AG04449 (cell line): ENCODE results near the gene LARP7.

ENCODE experiments used
- CTCF ChIA-PET: fragments of 350-600 bp; formaldehyde crosslinking; extraction: SDS; loops from one replicate; lab custom pipeline; 2021; ENCODE audit warnings: antibody characterized with exemption; lab: Yijun Ruan, JAX
- POLR2A ChIA-PET: fragments of 400-600, 350-600 bp; formaldehyde crosslinking; extraction: SDS; loops from one replicate; lab custom pipeline; 2020; ENCODE audit warnings: antibody characterized with exemption, inconsistent platforms; lab: Yijun Ruan, JAX
- DNase-seq: peaks from one replicate; pipeline ENCODE4 v3.0.0-alpha.2; 2010; ENCODE audit warnings: low read depth, low spot score
- H3K4me3 ChIP-seq: 2 replicates; pipeline ENCODE4 v1.5.1; 2011; ENCODE audit warnings: low read depth, mild to moderate bottlenecking, control low read depth, low read length
- TF ChIP-seq, protein P1 (sequence below): IDR thresholded peaks from one replicate; pipeline ENCODE4 v1.5.1; 2011; ENCODE audit warnings: mild to moderate bottlenecking, moderate library complexity, low read length, control low read depth, inconsistent platforms; ENCODE audit not compliant: insufficient read depth; ENCODE audit errors: missing control alignments

Gene LARP7

GRCh38 chr4:112664611-112665010 lies 27.7 kb downstream of the LARP7 start:
- H3K4me3 ChIP-seq, result no peak overlapping the region
- ChIA-PET CTCF (interaction anchor here (1.1 kb wide), 1 partner anchor 100 kb away, joined by 3 read pairs; no protein-coding TSS in a partner anchor), POLR2A (no interaction called here)
- no peak for DNase-seq
- TF ChIP-seq, protein P1, sequence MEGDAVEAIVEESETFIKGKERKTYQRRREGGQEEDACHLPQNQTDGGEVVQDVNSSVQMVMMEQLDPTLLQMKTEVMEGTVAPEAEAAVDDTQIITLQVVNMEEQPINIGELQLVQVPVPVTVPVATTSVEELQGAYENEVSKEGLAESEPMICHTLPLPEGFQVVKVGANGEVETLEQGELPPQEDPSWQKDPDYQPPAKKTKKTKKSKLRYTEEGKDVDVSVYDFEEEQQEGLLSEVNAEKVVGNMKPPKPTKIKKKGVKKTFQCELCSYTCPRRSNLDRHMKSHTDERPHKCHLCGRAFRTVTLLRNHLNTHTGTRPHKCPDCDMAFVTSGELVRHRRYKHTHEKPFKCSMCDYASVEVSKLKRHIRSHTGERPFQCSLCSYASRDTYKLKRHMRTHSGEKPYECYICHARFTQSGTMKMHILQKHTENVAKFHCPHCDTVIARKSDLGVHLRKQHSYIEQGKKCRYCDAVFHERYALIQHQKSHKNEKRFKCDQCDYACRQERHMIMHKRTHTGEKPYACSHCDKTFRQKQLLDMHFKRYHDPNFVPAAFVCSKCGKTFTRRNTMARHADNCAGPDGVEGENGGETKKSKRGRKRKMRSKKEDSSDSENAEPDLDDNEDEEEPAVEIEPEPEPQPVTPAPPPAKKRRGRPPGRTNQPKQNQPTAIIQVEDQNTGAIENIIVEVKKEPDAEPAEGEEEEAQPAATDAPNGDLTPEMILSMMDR, result no peak

- H3K4me3 ChIP-seq, result no peak overlapping the region
- TF ChIP-seq, protein P1, result no peak
- ChIA-PET CTCF (no interaction called here), POLR2A (no interaction called here)
- DNase-seq, result no peak
Measured at GRCh38 chr4:112668131-112668530, 31.2 kb downstream of the LARP7 start.

DNA sequence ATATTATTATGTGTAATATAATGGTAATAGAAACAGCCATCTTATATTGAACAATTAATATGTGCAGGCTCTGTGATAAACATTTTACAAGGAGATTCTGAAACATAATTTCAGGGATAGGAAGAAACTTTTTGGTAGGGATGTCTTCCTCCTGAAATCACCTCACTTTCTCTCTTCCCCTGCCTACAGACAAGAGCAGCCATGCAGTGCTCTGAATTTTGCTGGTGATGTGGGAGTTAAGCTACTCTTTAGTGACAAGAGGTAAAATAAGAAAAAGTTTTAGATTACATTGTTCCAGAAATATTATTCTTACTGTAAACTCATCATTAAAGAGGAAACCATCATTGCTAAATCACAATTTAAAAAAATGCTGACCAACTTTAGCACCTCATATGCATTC lies 36.1 kb downstream of the LARP7 start:
- no peak for DNase-seq
- CTCF ChIA-PET, result no interaction called here
- TF ChIP-seq, protein P1, result no peak
- POLR2A ChIA-PET, result no interaction called here
- no peak overlapping the region for H3K4me3 ChIP-seq

DNA sequence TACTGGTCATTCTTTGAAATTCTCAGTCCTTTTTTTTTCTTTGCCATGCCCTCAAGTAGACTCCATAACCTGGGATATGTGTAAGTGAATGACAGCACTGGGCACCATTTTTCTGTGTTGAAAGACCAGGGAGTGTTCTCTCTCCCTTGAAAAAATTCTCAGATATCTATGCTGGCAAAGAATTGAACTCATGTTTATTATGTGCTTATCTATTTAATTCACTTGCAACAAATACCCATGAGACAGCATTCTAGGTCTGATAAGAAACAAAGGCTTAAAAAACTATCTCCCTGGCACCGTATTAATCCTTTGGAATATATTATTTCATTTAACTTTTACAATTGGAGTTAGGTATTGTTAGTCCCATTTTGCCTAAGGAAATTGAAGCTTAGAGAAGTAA lies 36.7 kb downstream of the LARP7 start:
- ChIA-PET CTCF (no interaction called here), POLR2A (no interaction called here)
- no peak for DNase-seq
- TF ChIP-seq, protein P1, result no peak
- no peak overlapping the region for H3K4me3 ChIP-seq

DNA sequence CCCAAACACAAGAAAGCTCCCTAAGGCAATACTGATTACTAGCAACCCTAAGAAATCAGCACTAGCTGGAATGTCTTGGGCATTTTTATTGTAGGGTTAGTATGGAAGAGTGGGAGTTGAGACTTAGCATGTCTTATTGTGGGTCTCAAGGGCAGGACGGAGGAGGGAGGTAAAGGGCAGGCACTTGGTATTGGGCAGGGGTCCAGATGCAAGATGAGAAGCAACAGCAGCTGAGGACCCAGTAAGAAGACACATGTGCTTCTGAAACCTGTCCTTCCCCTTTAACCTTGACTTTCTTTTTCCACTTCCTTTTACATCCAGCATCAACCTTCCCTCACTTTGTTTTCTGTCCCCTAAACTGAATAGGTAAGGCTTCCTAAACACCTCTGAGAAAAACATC lies 37.4 kb downstream of the LARP7 start:
- POLR2A ChIA-PET, result no interaction called here
- H3K4me3 ChIP-seq, result no peak overlapping the region
- no peak for DNase-seq
- TF ChIP-seq, protein P1, result no peak
- CTCF ChIA-PET, result no interaction called here

- ChIA-PET POLR2A (no interaction called here), CTCF (no interaction called here)
- no peak overlapping the region for H3K4me3 ChIP-seq
- DNase-seq, result no peak
- TF ChIP-seq, protein P1, result no peak
Measured at GRCh38 chr4:112677519-112678091, 40.7 kb downstream of the LARP7 start.
